Measurements from ENCODE around the gene RNF115.

Gene RNF115

GRCh38 chr1:145701306-145701862 is 122.5 kb downstream of the RNF115 start:
- DNase-seq (ENCODE audit: low spot score), result no peak

- DNase-seq (ENCODE audit: low spot score), result no peak
Observed at GRCh38 chr1:145696630-145696960, 127.3 kb downstream of the RNF115 start.

GRCh38 chr1:145695821-145696629 is 127.9 kb downstream of the RNF115 start:
- DNase-seq (ENCODE audit: low spot score), result no peak

- DNase-seq (ENCODE audit: low spot score), result no peak
Observed at GRCh38 chr1:145692785-145693443, 131.0 kb downstream of the RNF115 start.

- DNase-seq (ENCODE audit: low spot score), result no peak
Observed at GRCh38 chr1:145690587-145691558, 133.0 kb downstream of the RNF115 start.

- no peak for DNase-seq (ENCODE audit: low spot score)
Observed at GRCh38 chr1:145689922-145690321, 134.0 kb downstream of the RNF115 start.

- no peak for DNase-seq (ENCODE audit: low spot score)
Observed at GRCh38 chr1:145688924-145689323, 135.0 kb downstream of the RNF115 start.
